NCI-H524 (cell line): ENCODE results near the gene WDR86.
A peak's percentile ranks its signal among the peaks of the same experiment; 100 is the strongest.

Source experiments
- DNase-seq, 2 experiments: peaks; one replicate each; lab custom pipeline; 2025; lab: John Stamatoyannopoulos, UW

WDR86 gene

DNA sequence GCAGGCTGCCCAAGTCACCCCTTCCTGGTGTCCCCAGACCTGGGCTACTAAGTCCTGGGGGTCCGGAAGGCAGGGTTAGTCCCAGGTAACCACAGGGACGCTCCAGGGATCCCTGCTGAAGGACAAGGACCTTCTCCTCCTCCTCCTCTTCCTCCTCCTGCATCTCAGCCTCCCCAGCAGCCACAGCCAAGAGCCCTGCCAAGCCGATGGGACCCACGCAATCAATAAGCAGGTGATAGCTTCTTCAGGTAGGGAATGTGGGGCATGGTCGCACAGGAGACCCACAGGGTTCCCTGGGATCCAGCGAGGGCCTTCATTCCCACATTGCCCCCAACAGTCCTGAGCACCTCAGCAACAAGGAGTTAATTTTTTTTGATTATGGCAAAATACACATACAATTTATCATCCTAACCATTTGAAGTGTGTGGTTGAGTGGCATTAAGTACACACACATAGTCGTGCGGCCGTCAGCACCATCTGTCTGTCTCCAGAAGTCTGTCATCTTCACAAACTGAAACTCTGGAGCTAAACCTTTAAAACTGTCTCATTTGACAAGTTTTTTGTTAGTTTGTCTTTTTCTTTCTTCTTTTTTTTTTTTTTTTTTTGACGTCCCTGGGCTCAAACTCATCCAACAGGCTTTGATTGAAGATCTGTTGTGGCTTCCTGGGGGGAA lies 18.0 kb upstream of the WDR86 start:
- peak; percentile 85 to 89 for DNase-seq

GRCh38 chr7:151426904-151427704 lies 17.3 kb upstream of the WDR86 start:
- DNase-seq = peak in 1 of 2 experiments; percentile 53

DNA sequence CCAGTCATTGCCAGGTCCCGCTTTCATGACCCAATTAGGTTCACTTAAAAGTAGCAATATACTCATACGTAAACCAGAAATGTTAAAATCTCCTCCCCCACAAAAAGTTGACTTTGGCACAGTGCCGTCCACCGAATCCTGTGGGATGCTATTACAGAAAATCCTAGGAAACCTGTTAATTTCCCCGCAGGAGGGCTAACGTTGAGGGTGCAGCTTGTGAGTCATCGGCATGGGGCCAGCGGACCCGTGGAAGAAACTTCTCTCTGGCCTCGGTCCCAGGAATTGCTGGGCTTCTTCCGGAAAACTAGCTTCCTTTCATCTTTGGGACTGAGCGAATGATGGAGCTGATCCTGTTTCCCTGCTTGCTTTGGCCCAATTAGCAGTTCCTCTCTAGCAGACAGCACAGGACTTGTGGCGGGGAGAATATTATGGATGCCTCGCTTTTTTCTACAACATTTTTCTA lies 16.6 kb upstream of the WDR86 start:
- no peak for DNase-seq

- DNase-seq = no peak
Measured at GRCh38 chr7:151425670-151426440, 16.0 kb upstream of the WDR86 start.

DNA sequence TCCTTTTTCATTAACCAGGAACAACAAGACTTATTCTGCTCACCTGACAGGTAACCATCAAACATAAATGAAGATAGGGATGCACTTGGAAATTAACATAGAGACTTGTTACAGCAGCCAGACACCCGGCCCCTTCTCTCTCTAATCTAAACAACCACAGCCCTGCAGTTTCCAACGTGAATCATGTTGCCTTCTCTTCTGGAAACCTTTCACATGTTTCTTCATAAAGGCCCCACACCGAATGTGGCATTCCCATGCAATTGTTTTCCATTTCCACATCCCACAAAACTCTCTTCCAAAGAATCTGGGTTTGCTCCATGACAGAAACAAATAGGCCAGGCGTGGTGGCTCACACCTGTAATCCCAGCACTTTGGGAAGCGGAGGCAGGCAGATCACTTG lies 15.0 kb upstream of the WDR86 start:
- no peak for DNase-seq

- no peak for DNase-seq
Measured at GRCh38 chr7:151423936-151424335, 14.1 kb upstream of the WDR86 start.

DNA sequence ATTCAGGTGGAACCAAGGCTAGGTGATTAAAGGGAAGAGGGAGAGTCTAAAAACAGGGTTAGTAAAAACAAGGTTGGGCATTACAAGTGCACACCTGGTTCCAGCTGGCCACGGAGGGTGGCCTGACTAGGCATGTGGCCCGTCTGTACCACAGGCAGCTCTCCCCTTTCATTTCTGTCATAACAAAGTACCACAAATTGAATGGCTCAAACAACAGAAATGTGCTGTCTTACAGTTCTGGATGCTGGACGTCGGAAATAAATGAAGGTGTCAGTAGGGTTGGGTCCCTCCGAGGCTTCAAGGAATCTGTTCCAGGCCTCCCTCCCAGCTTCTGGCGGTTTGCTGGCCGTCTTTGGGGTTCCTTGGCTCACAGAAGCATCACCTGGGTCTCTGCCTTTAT lies 13.4 kb upstream of the WDR86 start:
- no peak for DNase-seq

GRCh38 chr7:151422212-151422611 lies 12.4 kb upstream of the WDR86 start:
- DNase-seq = no peak

DNA sequence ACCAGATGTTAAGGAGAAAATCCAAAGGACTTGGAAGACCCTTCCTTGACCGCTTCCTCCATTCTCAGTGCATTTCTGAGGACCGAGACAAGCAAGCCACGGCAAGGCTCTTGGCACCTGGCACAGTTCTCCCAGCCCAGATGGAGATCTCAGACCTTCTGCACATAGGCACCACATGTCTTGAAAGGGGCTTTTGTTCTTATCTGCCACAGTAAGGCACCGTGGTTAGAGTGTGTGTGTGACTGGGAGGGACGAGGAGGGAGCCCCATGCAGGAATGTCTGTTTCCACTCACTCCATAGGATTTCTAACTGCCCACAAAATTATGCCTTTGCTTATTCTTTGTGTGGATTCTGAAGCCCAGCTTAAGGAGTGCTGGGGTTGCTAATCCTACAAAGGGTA lies 10.3 kb upstream of the WDR86 start:
- peak in 1 of 2 experiments; percentile 22 for DNase-seq

GRCh38 chr7:151416941-151417315 lies 7.1 kb upstream of the WDR86 start:
- no peak for DNase-seq

DNA sequence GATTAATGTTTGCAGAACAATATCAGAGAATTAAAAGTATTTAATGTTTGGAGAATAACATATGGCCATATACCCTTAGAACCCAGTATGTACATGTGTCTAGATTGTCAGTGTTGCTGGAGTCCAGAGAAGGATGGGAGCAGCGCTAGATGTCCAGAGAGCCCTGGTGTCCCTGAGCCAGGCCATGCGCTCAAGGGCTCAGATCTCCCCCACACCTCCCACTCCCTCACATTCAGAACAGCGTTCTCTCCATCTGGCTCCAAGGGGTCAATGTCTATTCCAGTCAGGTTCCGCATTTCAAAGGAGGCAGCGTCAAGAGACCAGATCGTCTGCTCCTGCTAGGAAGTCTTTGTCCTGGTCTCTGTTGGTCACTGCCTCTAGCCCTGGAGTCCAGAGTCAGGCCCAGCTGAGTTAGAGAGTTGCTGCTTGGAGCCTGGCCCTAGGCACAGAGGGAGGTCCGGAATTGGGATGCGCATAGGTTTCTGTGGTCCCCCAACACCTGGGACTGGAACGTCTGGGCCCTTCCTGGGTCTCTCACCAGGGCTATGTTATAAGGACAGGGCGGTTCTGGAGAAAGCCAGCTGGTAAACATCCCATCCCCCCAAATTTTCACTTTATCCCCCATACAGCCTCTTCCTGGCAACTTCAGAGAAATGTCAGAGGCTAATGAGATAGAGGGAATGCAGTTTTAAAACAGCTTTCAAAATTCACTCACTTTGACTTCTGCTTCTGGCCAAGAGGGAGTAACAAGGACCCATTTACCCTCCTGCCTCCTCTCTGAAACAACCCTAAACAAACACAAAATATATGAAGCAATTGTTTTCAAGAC lies 6.5 kb upstream of the WDR86 start:
- no peak for DNase-seq

DNA sequence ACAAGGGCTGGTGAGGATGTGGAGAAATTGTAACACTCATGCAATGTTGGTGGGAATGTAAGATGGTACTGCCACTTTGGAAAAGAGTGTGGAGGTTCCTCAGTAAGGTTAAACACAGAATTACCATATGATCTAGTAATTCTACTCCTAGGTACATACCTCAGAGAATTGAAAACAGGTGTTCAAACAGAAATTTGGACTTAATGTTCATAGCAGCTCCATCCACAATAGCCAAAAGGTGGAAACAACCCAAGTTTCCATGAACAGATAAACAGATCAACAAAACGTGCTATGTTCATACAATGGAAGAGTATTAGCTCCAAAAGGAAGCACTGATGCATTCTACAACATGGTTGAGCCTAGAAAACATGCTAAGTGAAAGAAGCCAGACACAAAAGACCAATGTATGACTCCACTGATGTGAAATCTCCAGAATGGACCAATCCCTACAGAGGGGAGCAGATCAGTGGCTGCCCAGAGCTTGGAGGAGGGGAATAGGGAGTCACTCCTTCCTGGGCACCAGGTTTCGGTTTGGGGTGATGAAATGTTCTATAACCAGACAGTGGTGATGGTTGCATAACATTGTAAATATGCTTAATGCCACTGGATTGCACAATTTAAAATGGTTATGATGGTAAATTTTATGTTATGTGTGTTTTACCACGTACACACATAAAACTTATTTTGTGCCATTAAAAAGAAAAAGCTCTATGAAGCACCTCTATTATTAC lies 5.7 kb upstream of the WDR86 start:
- no peak for DNase-seq

DNA sequence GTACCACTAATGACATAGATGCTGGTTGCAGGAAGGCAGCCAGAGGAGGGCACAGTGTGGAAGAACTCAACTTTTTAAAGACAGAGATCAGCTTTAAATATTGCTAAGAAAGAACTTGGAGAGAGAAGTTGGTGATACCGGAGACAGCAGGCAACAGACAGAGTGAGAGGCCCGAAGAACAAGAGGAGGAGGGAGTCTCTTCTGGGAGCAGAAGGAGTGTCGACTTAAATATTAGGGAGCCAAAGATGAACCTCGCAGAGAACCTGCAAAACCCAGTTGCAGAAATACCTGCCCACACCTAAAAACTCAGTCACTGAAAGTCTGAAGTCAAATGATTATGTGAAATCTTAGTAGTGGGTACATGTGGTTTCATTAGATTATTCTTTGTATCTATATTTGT lies 3.4 kb upstream of the WDR86 start:
- no peak for DNase-seq

GRCh38 chr7:151412318-151412717 lies 2.5 kb upstream of the WDR86 start:
- no peak for DNase-seq

DNA sequence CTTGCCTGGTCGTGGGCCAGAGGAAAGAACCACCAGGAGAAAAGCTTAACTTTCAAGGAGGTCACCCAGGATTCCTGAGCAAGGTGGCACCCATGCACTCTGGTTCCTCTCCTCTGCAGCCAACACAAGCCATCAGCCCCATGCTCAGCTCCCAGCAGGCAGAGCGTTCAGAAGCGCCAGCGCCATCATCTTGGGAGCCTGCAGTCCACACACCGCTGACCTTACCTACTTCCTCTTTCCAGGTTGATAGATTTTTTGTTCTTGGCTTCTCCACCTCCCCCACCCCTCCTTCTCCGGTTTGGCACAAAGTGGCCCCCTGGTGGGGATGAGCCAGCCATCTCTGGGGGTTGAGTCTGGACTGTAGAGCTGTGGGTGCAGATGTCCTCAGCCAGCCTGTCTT lies 1.7 kb upstream of the WDR86 start:
- peak in 1 of 2 experiments; percentile 13 for DNase-seq

DNA sequence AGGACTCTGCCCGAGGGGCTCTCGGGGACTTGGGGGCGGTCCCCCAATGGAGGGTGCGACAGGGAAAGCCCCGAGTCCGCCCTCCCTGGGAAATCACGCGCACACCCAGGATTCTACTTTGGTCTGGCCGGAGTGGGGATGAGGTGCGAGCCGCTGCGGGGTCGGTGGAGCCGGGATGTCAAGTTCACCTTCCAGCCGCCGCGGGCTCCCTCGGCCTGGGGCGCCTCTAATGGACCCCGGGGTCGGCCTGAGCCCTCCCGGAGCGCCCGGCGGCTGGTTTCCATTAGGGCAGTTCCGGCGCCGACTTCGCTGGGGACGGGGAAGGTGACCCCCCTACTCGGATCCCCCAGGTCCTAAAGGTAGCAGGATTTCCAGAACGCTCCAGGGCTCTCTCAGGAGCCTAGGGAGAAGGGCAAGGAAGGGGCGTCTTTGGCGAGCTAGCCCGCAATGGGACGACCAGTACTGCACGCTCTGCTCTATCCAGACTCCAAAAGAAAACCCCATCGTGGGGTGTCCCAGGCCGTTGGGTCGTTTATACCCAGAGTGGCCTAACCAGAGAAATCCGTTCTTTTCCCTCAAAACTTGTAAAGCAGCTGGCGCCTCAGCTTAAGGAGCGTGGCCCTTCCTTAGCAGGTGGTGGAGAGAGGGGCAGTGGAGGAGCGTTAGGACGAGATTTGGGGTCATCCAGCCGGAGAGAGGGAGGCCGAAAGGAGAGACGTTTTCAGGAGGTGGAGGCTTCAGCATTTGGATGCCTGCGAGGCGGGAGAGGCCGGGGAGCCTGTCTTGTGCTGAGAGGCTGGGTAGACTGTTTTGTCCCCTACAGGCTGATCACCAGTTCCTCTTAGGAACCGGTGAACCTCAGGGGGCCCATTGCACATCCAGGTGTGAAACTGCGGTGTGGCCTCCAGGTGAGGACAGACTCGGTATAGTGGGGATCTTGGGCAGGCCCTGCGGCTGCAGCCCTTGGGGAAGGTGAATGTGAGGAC lies 860 bp upstream of the WDR86 start:
- peak in 1 of 2 experiments; percentile 69 for DNase-seq

- DNase-seq = no peak
Measured at GRCh38 chr7:151408839-151409666, 785 bp downstream of the WDR86 start.

DNA sequence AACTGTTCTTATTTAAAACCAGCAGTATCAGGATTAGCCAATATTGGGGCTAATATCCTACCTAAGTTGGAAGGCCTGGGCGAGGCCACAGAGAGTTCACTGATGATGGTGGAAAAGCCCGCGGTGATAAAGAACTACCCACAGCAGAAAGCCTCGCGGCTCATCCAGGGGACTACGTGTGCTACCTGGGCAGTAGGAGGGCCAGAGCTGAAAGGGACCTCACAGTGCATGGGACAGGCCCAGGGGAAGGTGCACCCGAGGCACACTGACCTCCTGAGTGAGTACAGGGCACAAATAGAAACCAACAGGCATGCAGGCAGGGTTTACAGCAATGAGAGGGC lies 1.4 kb downstream of the WDR86 start:
- no peak for DNase-seq
